Liver (tissue), 9 donors: ENCODE results near the gene ABCC2. TPM values are rescaled to one million over a fixed set of nuclear protein-coding genes. Genes with fewer than 3 reads are reported as not detected.

Source experiments
- DNase-seq: peaks from one replicate; pipeline ENCODE4 v3.0.0-alpha.2; 2017; ENCODE audit warnings: low spot score
- H3K27ac ChIP-seq, 2 donors: one replicate each; pipeline ENCODE4 v1.7.0; 2013; ENCODE audit warnings: inconsistent platforms in 2 of 2, low read length in 2 of 2, control low read depth in 1 of 2, low read depth in 1 of 2, mild to moderate bottlenecking in 1 of 2
- H3K27me3 ChIP-seq, 4 donors: one replicate each; pipeline versions ENCODE4 v1.6.1 to v1.7.0; 2013; ENCODE audit warnings: low read length in 3 of 4, inconsistent platforms in 1 of 4, mild to moderate bottlenecking in 1 of 4, moderate library complexity in 1 of 4; ENCODE audit not compliant: control insufficient read depth in 4 of 4, insufficient read depth in 4 of 4
- H3K36me3 ChIP-seq, 4 donors: one replicate each; pipeline versions ENCODE4 v1.6.1 to v1.7.0; 2013; ENCODE audit warnings: low read length in 3 of 4, mild to moderate bottlenecking in 3 of 4, low read depth in 1 of 4, moderate library complexity in 1 of 4; ENCODE audit not compliant: control insufficient read depth in 4 of 4, insufficient read depth in 3 of 4
- H3K4me1 ChIP-seq, 4 donors: one replicate each; pipeline versions ENCODE4 v1.6.1 to v1.7.0; 2013; ENCODE audit warnings: low read length in 3 of 4, mild to moderate bottlenecking in 3 of 4, moderate library complexity in 1 of 4; ENCODE audit not compliant: control insufficient read depth in 4 of 4, insufficient read depth in 4 of 4
- H3K4me3 ChIP-seq, 3 donors: one replicate each; pipeline versions ENCODE4 v1.6.1 to v1.7.0; 2013; ENCODE audit warnings: low read length in 3 of 3, control low read depth in 1 of 3, low read depth in 1 of 3, mild to moderate bottlenecking in 1 of 3
- H3K9ac ChIP-seq, 2 donors: one replicate each; pipeline ENCODE4 v1.7.0; 2013; ENCODE audit warnings: low read length in 2 of 2, mild to moderate bottlenecking in 2 of 2, moderate library complexity in 2 of 2, control low read depth in 1 of 2, low read depth in 1 of 2
- H3K9me3 ChIP-seq, 4 donors: one replicate each; pipeline versions ENCODE4 v1.6.1 to v1.7.0; 2013; ENCODE audit warnings: low read length in 3 of 4; ENCODE audit not compliant: control insufficient read depth in 4 of 4
- ATF3 ChIP-seq: IDR thresholded peaks from 2 replicates; pipeline ENCODE4 v1.6.1; 2016; ENCODE audit warnings: antibody characterized with exemption
- CTCF ChIP-seq: fragments of 150-350 bp; IDR thresholded peaks from 2 replicates; pipeline ENCODE4 v1.5.1; 2017; ENCODE audit warnings: improper control_type of control experiment, low read depth, low read length; ENCODE audit not compliant: missing input control
- EGR1 ChIP-seq, 2 donors: IDR thresholded peaks; 2 replicates each; pipeline ENCODE4 v1.6.1; 2016 to 2018; ENCODE audit warnings: antibody characterized with exemption in 2 of 2, low read depth in 2 of 2
- FOXA1 ChIP-seq: IDR thresholded peaks from 2 replicates; pipeline ENCODE4 v1.6.1; 2016; ENCODE audit warnings: antibody characterized with exemption
- FOXA2 ChIP-seq: IDR thresholded peaks from 2 replicates; pipeline ENCODE4 v1.6.1; 2016; ENCODE audit warnings: antibody characterized with exemption
- GABPA ChIP-seq, 2 donors: IDR thresholded peaks in 1 of 2; conservative IDR thresholded peaks in 1 of 2; 2 replicates each; pipeline ENCODE4 v1.6.1; 2016; ENCODE audit warnings: antibody characterized with exemption in 2 of 2, mild to moderate bottlenecking in 1 of 2, moderate library complexity in 1 of 2
- HNF4A ChIP-seq, 2 donors: conservative IDR thresholded peaks; 2 replicates each; pipeline ENCODE4 v1.6.1; 2016; ENCODE audit warnings: antibody characterized with exemption in 2 of 2, mild to moderate bottlenecking in 2 of 2
- HNF4G ChIP-seq: IDR thresholded peaks from 2 replicates; pipeline ENCODE4 v1.6.1; 2016; ENCODE audit warnings: antibody characterized with exemption
- JUND ChIP-seq, 2 donors: IDR thresholded peaks; 2 replicates each; pipeline ENCODE4 v1.6.1; 2016; ENCODE audit warnings: antibody characterized with exemption in 2 of 2
- MAX ChIP-seq: IDR thresholded peaks from 2 replicates; pipeline ENCODE4 v1.6.1; 2016; ENCODE audit warnings: antibody characterized with exemption
- NR2F2 ChIP-seq: IDR thresholded peaks from 2 replicates; pipeline ENCODE4 v1.6.1; 2016; ENCODE audit warnings: antibody characterized with exemption
- RAD21 ChIP-seq, 2 donors: IDR thresholded peaks; 2 replicates each; pipeline ENCODE4 v1.6.1; 2016; ENCODE audit warnings: antibody characterized with exemption in 2 of 2, mild to moderate bottlenecking in 2 of 2
- RXRA ChIP-seq, 2 donors: IDR thresholded peaks; 2 replicates each; pipeline ENCODE4 v1.6.1; 2017 to 2018; ENCODE audit warnings: antibody characterized with exemption in 2 of 2, mild to moderate bottlenecking in 1 of 2
- SP1 ChIP-seq: IDR thresholded peaks from 2 replicates; pipeline ENCODE4 v1.6.1; 2018; ENCODE audit warnings: antibody characterized with exemption, mild to moderate bottlenecking
- TAF1 ChIP-seq: conservative IDR thresholded peaks from 2 replicates; pipeline ENCODE4 v1.6.1; 2016; ENCODE audit warnings: antibody characterized with exemption, mild to moderate bottlenecking
- YY1 ChIP-seq: IDR thresholded peaks from 2 replicates; pipeline ENCODE4 v1.6.1; 2016; ENCODE audit warnings: antibody characterized with exemption, mild to moderate bottlenecking
- ZBTB33 ChIP-seq: IDR thresholded peaks from 2 replicates; pipeline ENCODE4 v1.6.1; 2016; ENCODE audit warnings: antibody characterized with exemption
- polyA plus RNA-seq, 2 donors: library from polyadenylated mRNA; stranded (reverse) in 1 of 2; unstranded in 1 of 2; fragments of 200-250 nt in 1 of 2; fragments of >200 nt in 1 of 2; fragmentation: Nextera tagmentation in 1 of 2; extraction: Ambion mirVana in 1 of 2; gene quantifications; one replicate each; pipeline versions ENCODE4 v1.2.1 to v1.2.3, GENCODE V29; 2013 to 2015
- total RNA-seq, 2 donors: library from RNA; depleted of rRNA; stranded (reverse); fragments of >200 nt; gene quantifications; one replicate each; pipeline ENCODE4 v1.2.3, GENCODE V29; 2014
- TF ChIP-seq, protein P1 (sequence below): IDR thresholded peaks from 2 replicates; pipeline ENCODE4 v1.6.1; 2016; ENCODE audit warnings: antibody characterized with exemption, mild to moderate bottlenecking
- donor health status: healthy.
- donor health status: healthy.
- donor health status: healthy.
- donor health status: healthy.
- donor health status: healthy.

Gene ABCC2
- total and polyA plus RNA-seq, 4 donors, result 45.6 to 234 (median 70.1) TPM

- peak overlapping the region; percentile 67 to 74 for H3K27ac ChIP-seq
- peaks cover 11 to 39% (median 32%) of the 10 kb centered on the region in 4 donors for H3K4me1 ChIP-seq
- TF ChIP-seq ZBTB33 (peak; percentile 64), FOXA2 (peak; percentile 75), GABPA (IDR thresholded peaks at IDR 0.05 in 1 of 2, conservative IDR thresholded peaks at IDR 0.05 in 1 of 2) (peak in 1 of 2 donors; percentile 38), HNF4A (conservative IDR thresholded peaks at IDR 0.05) (peak; percentile 88 to 91), MAX (peak; percentile 70), CTCF (no peak), TAF1 (no peak), SP1 (peak; percentile 92), ATF3 (peak; percentile 96), RXRA (IDR thresholded peaks at IDR 0.05) (peak; percentile 83 to 95), EGR1 (IDR thresholded peaks at IDR 0.05; ENCODE audit: low read depth in 2 of 2) (peak in 1 of 2 donors; percentile 27), JUND (IDR thresholded peaks at IDR 0.05) (peak; percentile 99), FOXA1 (peak; percentile 60), RAD21 (IDR thresholded peaks at IDR 0.05) (peak; percentile 17 to 43), HNF4G (peak; percentile 44), NR2F2 (no peak), YY1 (peak; percentile 52)
- TF ChIP-seq, protein P1, sequence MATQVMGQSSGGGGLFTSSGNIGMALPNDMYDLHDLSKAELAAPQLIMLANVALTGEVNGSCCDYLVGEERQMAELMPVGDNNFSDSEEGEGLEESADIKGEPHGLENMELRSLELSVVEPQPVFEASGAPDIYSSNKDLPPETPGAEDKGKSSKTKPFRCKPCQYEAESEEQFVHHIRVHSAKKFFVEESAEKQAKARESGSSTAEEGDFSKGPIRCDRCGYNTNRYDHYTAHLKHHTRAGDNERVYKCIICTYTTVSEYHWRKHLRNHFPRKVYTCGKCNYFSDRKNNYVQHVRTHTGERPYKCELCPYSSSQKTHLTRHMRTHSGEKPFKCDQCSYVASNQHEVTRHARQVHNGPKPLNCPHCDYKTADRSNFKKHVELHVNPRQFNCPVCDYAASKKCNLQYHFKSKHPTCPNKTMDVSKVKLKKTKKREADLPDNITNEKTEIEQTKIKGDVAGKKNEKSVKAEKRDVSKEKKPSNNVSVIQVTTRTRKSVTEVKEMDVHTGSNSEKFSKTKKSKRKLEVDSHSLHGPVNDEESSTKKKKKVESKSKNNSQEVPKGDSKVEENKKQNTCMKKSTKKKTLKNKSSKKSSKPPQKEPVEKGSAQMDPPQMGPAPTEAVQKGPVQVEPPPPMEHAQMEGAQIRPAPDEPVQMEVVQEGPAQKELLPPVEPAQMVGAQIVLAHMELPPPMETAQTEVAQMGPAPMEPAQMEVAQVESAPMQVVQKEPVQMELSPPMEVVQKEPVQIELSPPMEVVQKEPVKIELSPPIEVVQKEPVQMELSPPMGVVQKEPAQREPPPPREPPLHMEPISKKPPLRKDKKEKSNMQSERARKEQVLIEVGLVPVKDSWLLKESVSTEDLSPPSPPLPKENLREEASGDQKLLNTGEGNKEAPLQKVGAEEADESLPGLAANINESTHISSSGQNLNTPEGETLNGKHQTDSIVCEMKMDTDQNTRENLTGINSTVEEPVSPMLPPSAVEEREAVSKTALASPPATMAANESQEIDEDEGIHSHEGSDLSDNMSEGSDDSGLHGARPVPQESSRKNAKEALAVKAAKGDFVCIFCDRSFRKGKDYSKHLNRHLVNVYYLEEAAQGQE, result peak; percentile 41
- H3K9me3 ChIP-seq, result no peaks in the 10 kb centered on the region
- no peak for DNase-seq
- H3K4me3 ChIP-seq, result no peak overlapping the region
- no peaks in the 10 kb centered on the region for H3K36me3 ChIP-seq
- H3K9ac ChIP-seq, result peak overlapping the region in 1 of 2 donors; percentile 28
- no peaks in the 10 kb centered on the region for H3K27me3 ChIP-seq
Measured at GRCh38 chr10:99775850-99776249, 6.6 kb upstream of the ABCC2 start.
